ENCODE results near the gene ZNF541.

GRCh38 chr19:47531640-47532387 lies 41.1 kb downstream of the ZNF541 start:
- TF ChIP-seq CTCF (conservative IDR thresholded peaks at IDR 0.05) (no peak), EZH2 (IDR thresholded peaks at IDR 0.05; ENCODE audit: low read depth) (no peak)
